GM23338 (cell line): ENCODE data around the gene TMEM209. TPM values are rescaled to one million over a fixed set of nuclear protein-coding genes. Genes with fewer than 3 reads are reported as not detected.

Experiments
- ATAC-seq: fragments of 200-7000 bp; cut with Tn5 transposase; 3 replicates; pipeline ENCODE4 v1.9.1; 2020
- DNase-seq: peaks from one replicate; pipeline ENCODE4 v3.0.0-alpha.2; 2015; ENCODE audit warnings: low spot score
- H2AFZ ChIP-seq: fragments of 200-600 bp; sonication (generic); 2 replicates; pipeline ENCODE4 v1.8.0; 2016; ENCODE audit warnings: antibody characterized with exemption, mild to moderate bottlenecking, moderate library complexity
- H3F3A ChIP-seq: fragments of 200-600 bp; sonication (generic); replicated peaks from 2 replicates; pipeline ENCODE4 v1.8.0; 2017; ENCODE audit warnings: antibody characterized with exemption, mixed run types, low read depth
- H3K27ac ChIP-seq: fragments of 200-600 bp; sonication (generic); 2 replicates; pipeline ENCODE4 v1.6.1; 2016; ENCODE audit warnings: low read depth
- H3K27me3 ChIP-seq: fragments of 200-600 bp; sonication (generic); 2 replicates; pipeline ENCODE4 v1.8.0; 2016; ENCODE audit warnings: mild to moderate bottlenecking, mixed run types, moderate library complexity; ENCODE audit not compliant: insufficient read depth
- H3K36me3 ChIP-seq: fragments of 200-600 bp; sonication (generic); 2 replicates; pipeline ENCODE4 v1.8.0; 2016; ENCODE audit warnings: mild to moderate bottlenecking; ENCODE audit not compliant: insufficient read depth
- H3K4me1 ChIP-seq: fragments of 200-600 bp; sonication (generic); 2 replicates; pipeline ENCODE4 v1.8.0; 2016; ENCODE audit warnings: mild to moderate bottlenecking, moderate library complexity; ENCODE audit not compliant: insufficient read depth
- H3K4me2 ChIP-seq: fragments of 200-600 bp; sonication (generic); 2 replicates; pipeline ENCODE4 v1.7.1; 2017; ENCODE audit warnings: mixed run types
- H3K4me3 ChIP-seq: fragments of 200-600 bp; sonication (generic); 2 replicates; pipeline ENCODE4 v1.6.1; 2016; ENCODE audit warnings: mixed run types
- H3K79me2 ChIP-seq: fragments of 200-600 bp; sonication (generic); replicated peaks from 2 replicates; pipeline ENCODE4 v1.8.0; 2017; ENCODE audit warnings: mild to moderate bottlenecking; ENCODE audit not compliant: insufficient read depth
- H3K9me2 ChIP-seq: fragments of 200-600 bp; sonication (generic); 2 replicates; pipeline ENCODE4 v1.8.0; 2017; ENCODE audit not compliant: insufficient read depth
- H4K20me1 ChIP-seq: fragments of 200-600 bp; sonication (generic); replicated peaks from 2 replicates; pipeline ENCODE4 v1.8.0; 2017; ENCODE audit warnings: mild to moderate bottlenecking; ENCODE audit not compliant: insufficient read depth
- H3K27ac Mint-ChIP-seq: 2 replicates; pipeline ENCODE4 v1.8.0; 2020; ENCODE audit warnings: inconsistent platforms, mild to moderate bottlenecking, moderate library complexity, mixed read lengths
- H3K27me3 Mint-ChIP-seq: 3 replicates; pipeline ENCODE4 v1.8.0; 2022; ENCODE audit warnings: low read depth, mild to moderate bottlenecking, moderate library complexity, mixed read lengths, inconsistent platforms; ENCODE audit not compliant: insufficient read depth, poor library complexity
- H3K36me3 Mint-ChIP-seq: 3 replicates; pipeline ENCODE4 v1.8.0; 2021; ENCODE audit warnings: low read depth, mild to moderate bottlenecking, inconsistent platforms, moderate library complexity, mixed read lengths
- H3K4me1 Mint-ChIP-seq: 3 replicates; pipeline ENCODE4 v1.8.0; 2020; ENCODE audit warnings: mild to moderate bottlenecking, inconsistent platforms, mixed read lengths
- H3K4me3 Mint-ChIP-seq: 3 replicates; pipeline ENCODE4 v1.8.0; 2021; ENCODE audit warnings: moderate library complexity, mild to moderate bottlenecking, inconsistent platforms, mixed read lengths
- H3K9me3 Mint-ChIP-seq: 3 replicates; pipeline ENCODE4 v1.8.0; 2020; ENCODE audit warnings: moderate library complexity, mild to moderate bottlenecking, inconsistent platforms, mixed read lengths
- CREB1 ChIP-seq: fragments of 250-450 bp; sonication (Bioruptor Pico); IDR thresholded peaks from 2 replicates; pipeline ENCODE4 v1.5.0; 2020; ENCODE audit warnings: low read depth, mild to moderate bottlenecking, moderate library complexity
- ETS1 ChIP-seq: IDR thresholded peaks from 2 replicates; pipeline ENCODE4 v1.6.1; 2016; ENCODE audit warnings: antibody characterized with exemption
- EZH2 ChIP-seq: fragments of 200-600 bp; sonication (generic); IDR thresholded peaks from one replicate; pipeline ENCODE4 v1.8.0; 2017; ENCODE audit warnings: antibody characterized with exemption, mild to moderate bottlenecking, low read depth; ENCODE audit not compliant: unreplicated experiment
- EZH2phosphoT487 ChIP-seq: fragments of 200-600 bp; sonication (generic); IDR thresholded peaks from one replicate; pipeline ENCODE4 v1.8.1; 2018; ENCODE audit warnings: antibody characterized with exemption; ENCODE audit not compliant: unreplicated experiment
- JUNB ChIP-seq: IDR thresholded peaks from one replicate; pipeline ENCODE4 v1.6.1; 2016; ENCODE audit warnings: antibody characterized with exemption; ENCODE audit not compliant: unreplicated experiment
- NANOG ChIP-seq: IDR thresholded peaks from 2 replicates; pipeline ENCODE4 v1.6.1; 2016; ENCODE audit warnings: antibody characterized with exemption, borderline replicate concordance
- POLR2AphosphoS5 ChIP-seq: IDR thresholded peaks from 2 replicates; pipeline ENCODE4 v1.6.1; 2016; ENCODE audit warnings: antibody characterized with exemption, low read depth
- STAT1 ChIP-seq: IDR thresholded peaks from one replicate; pipeline ENCODE4 v1.6.1; 2016; ENCODE audit warnings: antibody characterized with exemption; ENCODE audit not compliant: unreplicated experiment
- ZNF114 ChIP-seq: fragments of 250-450 bp; sonication (Bioruptor Pico); IDR thresholded peaks from 2 replicates; pipeline ENCODE4 v1.5.0; 2020; ENCODE audit warnings: mild to moderate bottlenecking, moderate library complexity
- ZNF331 ChIP-seq: fragments of 250-450 bp; sonication (Bioruptor Pico); IDR thresholded peaks from 2 replicates; pipeline ENCODE4 v1.5.0; 2020; ENCODE audit warnings: low read depth, mild to moderate bottlenecking, moderate library complexity
- polyA plus RNA-seq: library from polyadenylated mRNA; unstranded; fragments of >200 nt; fragmentation: Nextera tagmentation; extraction: Ambion mirVana; gene quantifications from 2 replicates; pipeline ENCODE4 v1.2.1, GENCODE V29; 2016
- total RNA-seq: library from RNA; depleted of rRNA; stranded (reverse); fragments of >200 nt; shearing (Covaris generic); gene quantifications from 2 replicates; pipeline ENCODE4 v1.2.3, GENCODE V29; 2014
- TF ChIP-seq, protein P1 (sequence below), 2 experiments: fragments of 200-600 bp in 1 of 2; sonication (generic) in 1 of 2; conservative IDR thresholded peaks; 2 replicates each; pipeline versions ENCODE4 v1.5.1 to v1.6.1; 2016 to 2017; ENCODE audit warnings: antibody characterized with exemption in 2 of 2, low read depth in 2 of 2, mild to moderate bottlenecking in 2 of 2, moderate library complexity in 1 of 2
- TF ChIP-seq, protein P2 (sequence below): IDR thresholded peaks from one replicate; pipeline ENCODE4 v1.6.1; 2018; ENCODE audit warnings: antibody characterized with exemption; ENCODE audit not compliant: unreplicated experiment
- TF ChIP-seq, protein P3 (sequence below): fragments of 250-450 bp; sonication (Bioruptor Pico); IDR thresholded peaks from 2 replicates; pipeline ENCODE4 v1.5.0; 2020; ENCODE audit warnings: mild to moderate bottlenecking, moderate library complexity

The TMEM209 gene
- total and polyA plus RNA-seq, 2 experiments from 2014 or later, result 18.6 to 26.2 TPM

GRCh38 chr7:130207642-130208041, 2.4 kb upstream of the TMEM209 start, which contains the start of gene SSMEM1:
TSS of gene SSMEM1 (plus strand) at chr7:130207860. CDS start at chr7:130207911, 51 bp downstream.
- H3K36me3 Mint-ChIP-seq, result peaks cover 11% of the 10 kb centered on the region
- no peaks in the 10 kb centered on the region; the same call in 2 of the 3 replicates for H3K4me1 Mint-ChIP-seq
- H3K79me2 ChIP-seq, result no peaks in the 10 kb centered on the region
- no peak within 1 kb of the TSS for H3K4me3 Mint-ChIP-seq
- H3K27ac ChIP-seq, result no peak within 1 kb of the TSS
- no peaks in the 10 kb centered on the region for H3K9me2 ChIP-seq
- H3K4me1 ChIP-seq, result no peaks in the 10 kb centered on the region
- TF ChIP-seq ZNF114 (CRISPR knock-in tag), result no peak
- no peak for TF ChIP-seq NANOG
- no peak for TF ChIP-seq JUNB
- TF ChIP-seq EZH2phosphoT487, result no peak
- TF ChIP-seq, protein P1, sequence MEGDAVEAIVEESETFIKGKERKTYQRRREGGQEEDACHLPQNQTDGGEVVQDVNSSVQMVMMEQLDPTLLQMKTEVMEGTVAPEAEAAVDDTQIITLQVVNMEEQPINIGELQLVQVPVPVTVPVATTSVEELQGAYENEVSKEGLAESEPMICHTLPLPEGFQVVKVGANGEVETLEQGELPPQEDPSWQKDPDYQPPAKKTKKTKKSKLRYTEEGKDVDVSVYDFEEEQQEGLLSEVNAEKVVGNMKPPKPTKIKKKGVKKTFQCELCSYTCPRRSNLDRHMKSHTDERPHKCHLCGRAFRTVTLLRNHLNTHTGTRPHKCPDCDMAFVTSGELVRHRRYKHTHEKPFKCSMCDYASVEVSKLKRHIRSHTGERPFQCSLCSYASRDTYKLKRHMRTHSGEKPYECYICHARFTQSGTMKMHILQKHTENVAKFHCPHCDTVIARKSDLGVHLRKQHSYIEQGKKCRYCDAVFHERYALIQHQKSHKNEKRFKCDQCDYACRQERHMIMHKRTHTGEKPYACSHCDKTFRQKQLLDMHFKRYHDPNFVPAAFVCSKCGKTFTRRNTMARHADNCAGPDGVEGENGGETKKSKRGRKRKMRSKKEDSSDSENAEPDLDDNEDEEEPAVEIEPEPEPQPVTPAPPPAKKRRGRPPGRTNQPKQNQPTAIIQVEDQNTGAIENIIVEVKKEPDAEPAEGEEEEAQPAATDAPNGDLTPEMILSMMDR (conservative IDR thresholded peaks at IDR 0.05; ENCODE audit: low read depth in 2 of 2), result no peak
- TF ChIP-seq EZH2, result no peak
- TF ChIP-seq ETS1, result no peak
- no peak for TF ChIP-seq STAT1
- TF ChIP-seq CREB1 (CRISPR knock-in tag), result no peak
- no peak for TF ChIP-seq POLR2AphosphoS5
- TF ChIP-seq, protein P2, sequence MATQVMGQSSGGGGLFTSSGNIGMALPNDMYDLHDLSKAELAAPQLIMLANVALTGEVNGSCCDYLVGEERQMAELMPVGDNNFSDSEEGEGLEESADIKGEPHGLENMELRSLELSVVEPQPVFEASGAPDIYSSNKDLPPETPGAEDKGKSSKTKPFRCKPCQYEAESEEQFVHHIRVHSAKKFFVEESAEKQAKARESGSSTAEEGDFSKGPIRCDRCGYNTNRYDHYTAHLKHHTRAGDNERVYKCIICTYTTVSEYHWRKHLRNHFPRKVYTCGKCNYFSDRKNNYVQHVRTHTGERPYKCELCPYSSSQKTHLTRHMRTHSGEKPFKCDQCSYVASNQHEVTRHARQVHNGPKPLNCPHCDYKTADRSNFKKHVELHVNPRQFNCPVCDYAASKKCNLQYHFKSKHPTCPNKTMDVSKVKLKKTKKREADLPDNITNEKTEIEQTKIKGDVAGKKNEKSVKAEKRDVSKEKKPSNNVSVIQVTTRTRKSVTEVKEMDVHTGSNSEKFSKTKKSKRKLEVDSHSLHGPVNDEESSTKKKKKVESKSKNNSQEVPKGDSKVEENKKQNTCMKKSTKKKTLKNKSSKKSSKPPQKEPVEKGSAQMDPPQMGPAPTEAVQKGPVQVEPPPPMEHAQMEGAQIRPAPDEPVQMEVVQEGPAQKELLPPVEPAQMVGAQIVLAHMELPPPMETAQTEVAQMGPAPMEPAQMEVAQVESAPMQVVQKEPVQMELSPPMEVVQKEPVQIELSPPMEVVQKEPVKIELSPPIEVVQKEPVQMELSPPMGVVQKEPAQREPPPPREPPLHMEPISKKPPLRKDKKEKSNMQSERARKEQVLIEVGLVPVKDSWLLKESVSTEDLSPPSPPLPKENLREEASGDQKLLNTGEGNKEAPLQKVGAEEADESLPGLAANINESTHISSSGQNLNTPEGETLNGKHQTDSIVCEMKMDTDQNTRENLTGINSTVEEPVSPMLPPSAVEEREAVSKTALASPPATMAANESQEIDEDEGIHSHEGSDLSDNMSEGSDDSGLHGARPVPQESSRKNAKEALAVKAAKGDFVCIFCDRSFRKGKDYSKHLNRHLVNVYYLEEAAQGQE, result no peak
- TF ChIP-seq, protein P3, sequence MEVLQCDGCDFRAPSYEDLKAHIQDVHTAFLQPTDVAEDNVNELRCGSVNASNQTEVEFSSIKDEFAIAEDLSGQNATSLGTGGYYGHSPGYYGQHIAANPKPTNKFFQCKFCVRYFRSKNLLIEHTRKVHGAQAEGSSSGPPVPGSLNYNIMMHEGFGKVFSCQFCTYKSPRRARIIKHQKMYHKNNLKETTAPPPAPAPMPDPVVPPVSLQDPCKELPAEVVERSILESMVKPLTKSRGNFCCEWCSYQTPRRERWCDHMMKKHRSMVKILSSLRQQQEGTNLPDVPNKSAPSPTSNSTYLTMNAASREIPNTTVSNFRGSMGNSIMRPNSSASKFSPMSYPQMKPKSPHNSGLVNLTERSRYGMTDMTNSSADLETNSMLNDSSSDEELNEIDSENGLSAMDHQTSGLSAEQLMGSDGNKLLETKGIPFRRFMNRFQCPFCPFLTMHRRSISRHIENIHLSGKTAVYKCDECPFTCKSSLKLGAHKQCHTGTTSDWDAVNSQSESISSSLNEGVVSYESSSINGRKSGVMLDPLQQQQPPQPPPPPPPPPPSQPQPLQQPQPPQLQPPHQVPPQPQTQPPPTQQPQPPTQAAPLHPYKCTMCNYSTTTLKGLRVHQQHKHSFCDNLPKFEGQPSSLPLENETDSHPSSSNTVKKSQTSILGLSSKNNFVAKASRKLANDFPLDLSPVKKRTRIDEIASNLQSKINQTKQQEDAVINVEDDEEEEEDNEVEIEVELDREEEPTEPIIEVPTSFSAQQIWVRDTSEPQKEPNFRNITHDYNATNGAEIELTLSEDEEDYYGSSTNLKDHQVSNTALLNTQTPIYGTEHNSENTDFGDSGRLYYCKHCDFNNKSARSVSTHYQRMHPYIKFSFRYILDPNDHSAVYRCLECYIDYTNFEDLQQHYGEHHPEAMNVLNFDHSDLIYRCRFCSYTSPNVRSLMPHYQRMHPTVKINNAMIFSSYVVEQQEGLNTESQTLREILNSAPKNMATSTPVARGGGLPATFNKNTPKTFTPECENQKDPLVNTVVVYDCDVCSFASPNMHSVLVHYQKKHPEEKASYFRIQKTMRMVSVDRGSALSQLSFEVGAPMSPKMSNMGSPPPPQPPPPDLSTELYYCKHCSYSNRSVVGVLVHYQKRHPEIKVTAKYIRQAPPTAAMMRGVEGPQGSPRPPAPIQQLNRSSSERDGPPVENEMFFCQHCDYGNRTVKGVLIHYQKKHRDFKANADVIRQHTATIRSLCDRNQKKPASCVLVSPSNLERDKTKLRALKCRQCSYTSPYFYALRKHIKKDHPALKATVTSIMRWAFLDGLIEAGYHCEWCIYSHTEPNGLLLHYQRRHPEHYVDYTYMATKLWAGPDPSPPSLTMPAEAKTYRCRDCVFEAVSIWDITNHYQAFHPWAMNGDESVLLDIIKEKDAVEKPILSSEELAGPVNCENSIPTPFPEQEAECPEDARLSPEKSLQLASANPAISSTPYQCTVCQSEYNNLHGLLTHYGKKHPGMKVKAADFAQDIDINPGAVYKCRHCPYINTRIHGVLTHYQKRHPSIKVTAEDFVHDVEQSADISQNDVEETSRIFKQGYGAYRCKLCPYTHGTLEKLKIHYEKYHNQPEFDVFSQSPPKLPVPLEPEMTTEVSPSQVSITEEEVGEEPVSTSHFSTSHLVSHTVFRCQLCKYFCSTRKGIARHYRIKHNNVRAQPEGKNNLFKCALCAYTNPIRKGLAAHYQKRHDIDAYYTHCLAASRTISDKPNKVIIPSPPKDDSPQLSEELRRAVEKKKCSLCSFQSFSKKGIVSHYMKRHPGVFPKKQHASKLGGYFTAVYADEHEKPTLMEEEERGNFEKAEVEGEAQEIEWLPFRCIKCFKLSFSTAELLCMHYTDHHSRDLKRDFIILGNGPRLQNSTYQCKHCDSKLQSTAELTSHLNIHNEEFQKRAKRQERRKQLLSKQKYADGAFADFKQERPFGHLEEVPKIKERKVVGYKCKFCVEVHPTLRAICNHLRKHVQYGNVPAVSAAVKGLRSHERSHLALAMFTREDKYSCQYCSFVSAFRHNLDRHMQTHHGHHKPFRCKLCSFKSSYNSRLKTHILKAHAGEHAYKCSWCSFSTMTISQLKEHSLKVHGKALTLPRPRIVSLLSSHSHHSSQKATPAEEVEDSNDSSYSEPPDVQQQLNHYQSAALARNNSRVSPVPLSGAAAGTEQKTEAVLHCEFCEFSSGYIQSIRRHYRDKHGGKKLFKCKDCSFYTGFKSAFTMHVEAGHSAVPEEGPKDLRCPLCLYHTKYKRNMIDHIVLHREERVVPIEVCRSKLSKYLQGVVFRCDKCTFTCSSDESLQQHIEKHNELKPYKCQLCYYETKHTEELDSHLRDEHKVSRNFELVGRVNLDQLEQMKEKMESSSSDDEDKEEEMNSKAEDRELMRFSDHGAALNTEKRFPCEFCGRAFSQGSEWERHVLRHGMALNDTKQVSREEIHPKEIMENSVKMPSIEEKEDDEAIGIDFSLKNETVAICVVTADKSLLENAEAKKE (CRISPR knock-in tag), result no peak
- TF ChIP-seq ZNF331, result no peak
- H4K20me1 ChIP-seq, result no peaks in the 10 kb centered on the region
- H2AFZ ChIP-seq, result no peak within 1 kb of the TSS; the same call in 1 of the 2 replicates
- no peak within 1 kb of the TSS for H3K27ac Mint-ChIP-seq
- no peaks in the 10 kb centered on the region for H3K9me3 Mint-ChIP-seq
- ATAC-seq, result no peak
- H3K36me3 ChIP-seq, result peaks cover 5% of the 10 kb centered on the region; the same call in 1 of the 2 replicates
- DNase-seq, result no peak
- H3K27me3 ChIP-seq, result no peaks in the 10 kb centered on the region
- peaks cover 3% of the 10 kb centered on the region for H3K27me3 Mint-ChIP-seq
- H3K4me3 ChIP-seq, result no peak within 1 kb of the TSS
- H3F3A ChIP-seq, result no peaks in the 10 kb centered on the region
- no peak within 1 kb of the TSS for H3K4me2 ChIP-seq
